Loucy (cell line): Measurements from ENCODE around the gene ZBTB18.

Source experiments
- CTCF ChIP-seq: fragments of 200-600 bp; sonication (generic); conservative IDR thresholded peaks from 2 replicates; pipeline ENCODE4 v1.5.1; 2014; ENCODE audit warnings: mild to moderate bottlenecking, antibody characterized with exemption, low read length
- EZH2phosphoT487 ChIP-seq: fragments of 200-600 bp; IDR thresholded peaks from 2 replicates; pipeline ENCODE4 v1.6.1; 2018; ENCODE audit warnings: antibody characterized with exemption, mild to moderate bottlenecking, moderate library complexity, borderline replicate concordance

GRCh38 chr1:244068567-244068966 lies 17.5 kb downstream of the ZBTB18 start:
- TF ChIP-seq CTCF (no peak), EZH2phosphoT487 (no peak)
